Vagina (tissue), 2 donors: ENCODE data around the gene OR5J2.

Experiments used
- CTCF ChIP-seq, 3 experiments: fragments of 450-650 bp in 2 of 3; fragments of 200-600 bp in 1 of 3; sonication (generic) in 1 of 3; IDR thresholded peaks; one replicate each; pipeline ENCODE4 v1.5.1; 2017 to 2019; ENCODE audit warnings: antibody characterized with exemption in 3 of 3, mild to moderate bottlenecking in 2 of 3, moderate library complexity in 2 of 3
- POLR2A ChIP-seq, 2 donors: fragments of 450-650 bp; IDR thresholded peaks; one replicate each; pipeline ENCODE4 v1.6.1; 2017; ENCODE audit warnings: antibody characterized with exemption in 2 of 2, mild to moderate bottlenecking in 2 of 2, moderate library complexity in 2 of 2
- POLR2AphosphoS5 ChIP-seq, 2 donors: sonication (generic); formaldehyde crosslinking; IDR thresholded peaks; one replicate each; pipeline ENCODE4 v1.9.0; 2017; ENCODE audit warnings: antibody characterized with exemption in 2 of 2, mild to moderate bottlenecking in 2 of 2, low read depth in 1 of 2; ENCODE audit not compliant: insufficient read depth in 1 of 2

- TF ChIP-seq CTCF (IDR thresholded peaks at IDR 0.05) (no peak), POLR2A (IDR thresholded peaks at IDR 0.05) (no peak), POLR2AphosphoS5 (IDR thresholded peaks at IDR 0.05; ENCODE audit: insufficient read depth in 1 of 2, low read depth in 1 of 2) (no peak)
Observed at GRCh38 chr11:56140151-56140661, 36.2 kb upstream of the OR5J2 start, which contains the start of gene OR8J3.
